HepG2 (cell line): ENCODE data around the gene CTNND2. TPM values are rescaled to one million over a fixed set of nuclear protein-coding genes. Genes with fewer than 3 reads are reported as not detected.

Experiments
- ATAC-seq: fragments of 200-7000 bp; cut with Tn5 transposase; 3 replicates; pipeline ENCODE4 v1.9.1; 2020; ENCODE audit warnings: mild to moderate bottlenecking, moderate library complexity
- BruUV-seq: library from RNA; stranded (reverse); fragments of 400-500 nt; replicated peaks from 2 replicates; lab custom pipeline; 2021; lab: Mats Ljungman, UMichigan
- CTCF ChIA-PET: fragments of 300-600 bp; formaldehyde crosslinking; extraction: SDS; loops from one replicate; lab custom pipeline; 2021; ENCODE audit warnings: low total read pairs, inconsistent platforms, low intra/inter-chr PET ratio; lab: Yijun Ruan, JAX
- POLR2A ChIA-PET: fragments of 350-600 bp; sonication (Branson Sonifier 250); formaldehyde crosslinking; loops from one replicate; lab custom pipeline; 2020; ENCODE audit warnings: antibody characterized with exemption, inconsistent platforms; lab: Yijun Ruan, JAX
- DNase-seq: peaks from one replicate; pipeline ENCODE4 v3.0.0-alpha.2; 2015; ENCODE audit warnings: low spot score
- FAIRE-seq: peaks from 3 replicates; lab custom pipeline; 2011; peaks lifted over from hg19 to GRCh38; lab: Jason Lieb, UNC
- H2AFZ ChIP-seq: one replicate; pipeline ENCODE4 v1.6.1; 2011; ENCODE audit warnings: low read length, inconsistent platforms
- H3K27ac ChIP-seq: fragments of 300-600 bp; 3 replicates; pipeline ENCODE4 v1.8.0; 2011; ENCODE audit warnings: mixed run types, mild to moderate bottlenecking, mixed read lengths, low read length, inconsistent platforms; ENCODE audit not compliant: insufficient read depth; ENCODE audit errors: extremely low read length
- H3K27me3 ChIP-seq, 2 experiments: fragments of 200-600 bp in 1 of 2; 2 replicates in 1 of 2; 3 replicates in 1 of 2; pipeline versions ENCODE4 v1.6.0 to v1.8.0; 2011; ENCODE audit warnings: low read length in 2 of 2, mild to moderate bottlenecking in 2 of 2, moderate library complexity in 2 of 2, inconsistent platforms in 1 of 2; ENCODE audit not compliant: insufficient read depth in 2 of 2, control insufficient read depth in 1 of 2
- H3K36me3 ChIP-seq, 2 experiments: fragments of 200-600 bp in 1 of 2; replicated peaks in 1 of 2; 2 replicates in 1 of 2; 3 replicates in 1 of 2; pipeline versions ENCODE4 v1.5.1 to v1.8.0; 2011; ENCODE audit warnings: low read length in 2 of 2, inconsistent platforms in 1 of 2; ENCODE audit not compliant: insufficient read depth in 2 of 2, control insufficient read depth in 1 of 2
- H3K4me1 ChIP-seq: 2 replicates; pipeline ENCODE4 v1.5.1; 2012; ENCODE audit warnings: low read length, inconsistent platforms; ENCODE audit not compliant: insufficient read depth
- H3K4me2 ChIP-seq: 2 replicates; pipeline ENCODE4 v1.6.0; 2011; ENCODE audit warnings: low read depth, low read length, inconsistent platforms
- H3K4me3 ChIP-seq, 3 experiments: fragments of 200-600 bp in 1 of 3; sonication (generic), shearing (Covaris generic) in 1 of 3; replicated peaks in 1 of 3; 2 replicates each; pipeline ENCODE4 v1.5.1; 2011 to 2016; ENCODE audit warnings: low read length in 3 of 3, inconsistent platforms in 2 of 3, low read depth in 2 of 3, mild to moderate bottlenecking in 2 of 3, control low read depth in 1 of 3, mixed read lengths in 1 of 3; ENCODE audit not compliant: insufficient read depth in 1 of 3
- H3K79me2 ChIP-seq: one replicate; pipeline ENCODE4 v1.6.1; 2011; ENCODE audit warnings: low read length, inconsistent platforms; ENCODE audit not compliant: insufficient read depth
- H3K9ac ChIP-seq: 2 replicates; pipeline ENCODE4 v1.6.0; 2011; ENCODE audit warnings: mild to moderate bottlenecking, low read depth, low read length, inconsistent platforms; ENCODE audit not compliant: insufficient read depth
- H3K9me3 ChIP-seq: 2 replicates; pipeline ENCODE4 v1.5.1; 2012; ENCODE audit warnings: mild to moderate bottlenecking, low read length
- H4K20me1 ChIP-seq: 2 replicates; pipeline ENCODE4 v1.6.0; 2011; ENCODE audit warnings: inconsistent platforms, mild to moderate bottlenecking, low read length, moderate library complexity; ENCODE audit not compliant: insufficient read depth
- CTCF ChIP-seq: sonication (generic); formaldehyde crosslinking; IDR thresholded peaks from 2 replicates; pipeline ENCODE4 v1.5.0; 2020; ENCODE audit warnings: mild to moderate bottlenecking, missing genetic modification reagents, moderate library complexity
- ETS1 ChIP-seq: sonication (generic); formaldehyde crosslinking; IDR thresholded peaks from 2 replicates; pipeline ENCODE4 v1.4.0; 2020; ENCODE audit warnings: missing genetic modification reagents
- FOXK2 ChIP-seq: fragments of 450-650 bp; IDR thresholded peaks from 2 replicates; pipeline ENCODE4 v1.6.1; 2016
- NFIC ChIP-seq: IDR thresholded peaks from 2 replicates; pipeline ENCODE4 v1.6.1; 2012; ENCODE audit warnings: mild to moderate bottlenecking, low read length, inconsistent platforms
- NR2C2 ChIP-seq: sonication (generic); formaldehyde crosslinking; IDR thresholded peaks from 2 replicates; pipeline ENCODE4 v1.4.0; 2020; ENCODE audit warnings: missing genetic modification reagents, mild to moderate bottlenecking, moderate library complexity, borderline replicate concordance
- POLR2AphosphoS2 ChIP-seq: IDR thresholded peaks from 2 replicates; pipeline ENCODE4 v1.6.1; 2011; ENCODE audit warnings: low read depth, low read length, improper control_type of control experiment
- RFXANK ChIP-seq: IDR thresholded peaks from 2 replicates; pipeline ENCODE4 v1.6.1; 2016
- SMARCE1 ChIP-seq: fragments of 450-650 bp; IDR thresholded peaks from 2 replicates; pipeline ENCODE4 v1.6.1; 2017; ENCODE audit warnings: borderline replicate concordance
- TBP ChIP-seq: sonication (generic); formaldehyde crosslinking; IDR thresholded peaks from 2 replicates; pipeline ENCODE4 v1.5.0; 2020; ENCODE audit warnings: missing genetic modification reagents
- ZFP36 ChIP-seq: fragments of 150-350 bp; IDR thresholded peaks from 2 replicates; pipeline ENCODE4 v1.6.1; 2018; ENCODE audit warnings: borderline replicate concordance, low read length, low read depth; ENCODE audit not compliant: partially characterized antibody
- WGBS: methylation state at CpG from one replicate; pipeline ENCODE4 v1.1.6; 2017; ENCODE audit warnings: low lambda C conversion rate; 5-methylcytosine and 5-hydroxymethylcytosine counted together
- in situ Hi-C: cut with HindIII; loops from 2 replicates; pipeline ENCODE4 v1.10.0; 2017; ENCODE audit warnings: low pct_unique_long_range_greater_than_20kb; ENCODE audit not compliant: extremely low pct_ligation_motif_present
- intact Hi-C: fragments of 100-400 bp; cut with micrococcal nuclease; formaldehyde crosslinking; loops from one replicate; pipeline ENCODE4 v1.10.0; 2022; ENCODE audit not compliant: unreplicated experiment
- polyA plus RNA-seq, 8 experiments: library from polyadenylated mRNA; depleted of rRNA in 3 of 8; stranded (reverse) in 7 of 8; unstranded in 1 of 8; fragments of >200 nt; fragmentation: Illumina TruSeq in 4 of 8; extraction: Trizol in 4 of 8; gene quantifications; 2 replicates each; pipeline versions ENCODE4 v1.2.1 to v1.2.3, GENCODE V29; 2011 to 2016; ENCODE audit warnings: low read depth in 4 of 8, missing spikeins in 1 of 8, mixed read lengths in 1 of 8; ENCODE audit not compliant: insufficient read depth in 1 of 8
- total RNA-seq, 5 experiments: library from RNA; depleted of rRNA; stranded (reverse); fragments of >200 nt; fragmentation: Illumina TruSeq; extraction: Trizol; gene quantifications; 2 replicates each; pipeline ENCODE4 v1.2.3, GENCODE V29; 2016; ENCODE audit warnings: low read depth in 1 of 5
- TF ChIP-seq, protein P1 (sequence below): sonication (generic); formaldehyde crosslinking; IDR thresholded peaks from 2 replicates; pipeline ENCODE4 v1.5.0; 2020; ENCODE audit warnings: mild to moderate bottlenecking, missing genetic modification reagents, borderline replicate concordance

Gene CTNND2
- total and polyA plus RNA-seq, 2 of the 13 experiments (the other 11 are each of a cell fraction or from before 2014, with no cell fraction given), result not detected

GRCh38 chr5:11075035-11075805 lies 829.0 kb downstream of the CTNND2 start:
- CTCF ChIA-PET, result no interaction called here
- BruUV-seq, result no TSS peak
- in situ Hi-C loops, result no loop called here
- POLR2A ChIA-PET, result no interaction called here
- Histone ChIP-seq H3K4me3 (no peak overlapping the region), H3K9ac (no peak overlapping the region), H3K36me3 (no peaks in the 10 kb centered on the region), H3K27ac (no peak overlapping the region), H3K79me2 (no peaks in the 10 kb centered on the region), H2AFZ (no peak overlapping the region)
- WGBS, result 11% methylated on average over 6 of the region's 12 CpGs
- no peak for FAIRE-seq
- intact Hi-C loops, result no loop called here
- ATAC-seq, result no peak
- TF ChIP-seq CTCF (CRISPR knock-in tag) (0 out of 2 replicates have a peak, but pooled peaks have one; percentile 4), TBP (CRISPR knock-in tag) (no peak)
- TF ChIP-seq, all 625 proteins: peak for 1
- H4K20me1 ChIP-seq, result no peaks in the 10 kb centered on the region
- no peaks in the 10 kb centered on the region for H3K9me3 ChIP-seq
- H3K27me3 ChIP-seq, result 0 out of 5 replicates have a peak, but pooled peaks cover 0 to 2% of the 10 kb centered on the region in 2 experiments
- H3K4me1 ChIP-seq, result no peaks in the 10 kb centered on the region
- DNase-seq, result no peak
- no peak overlapping the region for H3K4me2 ChIP-seq

DNA sequence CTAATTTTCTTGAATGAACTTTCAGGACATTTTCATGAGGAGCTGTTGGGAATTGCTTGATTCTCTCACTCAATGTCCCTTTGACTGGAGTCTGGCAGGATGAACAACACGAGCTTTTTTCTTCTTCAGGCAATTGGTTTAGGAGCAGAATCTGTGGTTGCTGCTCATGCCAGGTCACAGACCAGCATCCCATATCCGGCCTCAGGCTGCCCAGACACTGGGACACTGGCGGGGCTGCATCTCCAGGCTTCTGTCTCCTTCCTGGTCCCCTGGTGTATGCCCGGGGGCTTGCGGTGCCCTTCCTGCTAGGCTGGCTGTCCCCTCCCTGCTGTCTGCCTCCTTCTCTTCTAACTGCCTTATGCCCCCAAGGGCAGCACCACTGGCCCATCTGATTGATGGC lies 831.7 kb downstream of the CTNND2 start:
- Histone ChIP-seq H3K36me3 (no peaks in the 10 kb centered on the region), H2AFZ (no peak overlapping the region)
- WGBS, result 24% methylated on average over 5 of the region's 5 CpGs
- TF ChIP-seq RFXANK (no peak), ETS1 (CRISPR knock-in tag) (no peak), NR2C2 (CRISPR knock-in tag) (no peak), ZFP36 (no peak), SMARCE1 (no peak), FOXK2 (no peak), POLR2AphosphoS2 (no peak), NFIC (no peak)
- TF ChIP-seq, protein P1, sequence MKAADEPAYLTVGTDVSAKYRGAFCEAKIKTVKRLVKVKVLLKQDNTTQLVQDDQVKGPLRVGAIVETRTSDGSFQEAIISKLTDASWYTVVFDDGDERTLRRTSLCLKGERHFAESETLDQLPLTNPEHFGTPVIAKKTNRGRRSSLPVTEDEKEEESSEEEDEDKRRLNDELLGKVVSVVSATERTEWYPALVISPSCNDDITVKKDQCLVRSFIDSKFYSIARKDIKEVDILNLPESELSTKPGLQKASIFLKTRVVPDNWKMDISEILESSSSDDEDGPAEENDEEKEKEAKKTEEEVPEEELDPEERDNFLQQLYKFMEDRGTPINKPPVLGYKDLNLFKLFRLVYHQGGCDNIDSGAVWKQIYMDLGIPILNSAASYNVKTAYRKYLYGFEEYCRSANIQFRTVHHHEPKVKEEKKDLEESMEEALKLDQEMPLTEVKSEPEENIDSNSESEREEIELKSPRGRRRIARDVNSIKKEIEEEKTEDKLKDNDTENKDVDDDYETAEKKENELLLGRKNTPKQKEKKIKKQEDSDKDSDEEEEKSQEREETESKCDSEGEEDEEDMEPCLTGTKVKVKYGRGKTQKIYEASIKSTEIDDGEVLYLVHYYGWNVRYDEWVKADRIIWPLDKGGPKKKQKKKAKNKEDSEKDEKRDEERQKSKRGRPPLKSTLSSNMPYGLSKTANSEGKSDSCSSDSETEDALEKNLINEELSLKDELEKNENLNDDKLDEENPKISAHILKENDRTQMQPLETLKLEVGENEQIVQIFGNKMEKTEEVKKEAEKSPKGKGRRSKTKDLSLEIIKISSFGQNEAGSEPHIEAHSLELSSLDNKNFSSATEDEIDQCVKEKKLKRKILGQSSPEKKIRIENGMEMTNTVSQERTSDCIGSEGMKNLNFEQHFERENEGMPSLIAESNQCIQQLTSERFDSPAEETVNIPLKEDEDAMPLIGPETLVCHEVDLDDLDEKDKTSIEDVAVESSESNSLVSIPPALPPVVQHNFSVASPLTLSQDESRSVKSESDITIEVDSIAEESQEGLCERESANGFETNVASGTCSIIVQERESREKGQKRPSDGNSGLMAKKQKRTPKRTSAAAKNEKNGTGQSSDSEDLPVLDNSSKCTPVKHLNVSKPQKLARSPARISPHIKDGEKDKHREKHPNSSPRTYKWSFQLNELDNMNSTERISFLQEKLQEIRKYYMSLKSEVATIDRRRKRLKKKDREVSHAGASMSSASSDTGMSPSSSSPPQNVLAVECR (CRISPR knock-in tag), result no peak

More for the DNA sequence above, 831.7 kb downstream of the CTNND2 start:
- DNase-seq (no peak), ATAC-seq (no peak), FAIRE-seq (no peak)
- H3K4me2 ChIP-seq, result no peak overlapping the region
- no peaks in the 10 kb centered on the region for H3K79me2 ChIP-seq
- ChIA-PET CTCF (no interaction called here), POLR2A (no interaction called here)
- no peaks in the 10 kb centered on the region for H3K4me1 ChIP-seq
- in situ Hi-C loops, result no loop called here
- no peak overlapping the region for H3K9ac ChIP-seq
- H3K4me3 ChIP-seq, result no peak overlapping the region
- BruUV-seq, result no TSS peak
- H3K9me3 ChIP-seq, result no peaks in the 10 kb centered on the region
- intact Hi-C loops, result no loop called here
- no peak overlapping the region for H3K27ac ChIP-seq
- no peaks in the 10 kb centered on the region for H4K20me1 ChIP-seq
- 0 out of 5 replicates have a peak, but pooled peaks cover 0 to 2% of the 10 kb centered on the region in 2 experiments for H3K27me3 ChIP-seq
